HG02642 (cell line): ENCODE data around the gene SLC6A18.
"Not testable (repeated sequence)": the region's sequence is repeated elsewhere in the genome, so short reads cannot be mapped to it uniquely, and the experiment has no call there.

Source experiments
- ATAC-seq: cut with Tn5 transposase; IDR thresholded peaks from one replicate; pipeline ENCODE4 v1.9.1; 2021; ENCODE audit warnings: mild to moderate bottlenecking; ENCODE audit not compliant: unreplicated experiment, poor library complexity

SLC6A18 gene

GRCh38 chr5:1283729-1284041 lies 58.5 kb downstream of the SLC6A18 start:
- ATAC-seq = not testable (repeated sequence)

- not testable (repeated sequence) for ATAC-seq
Measured at GRCh38 chr5:1284336-1284970, 59.3 kb downstream of the SLC6A18 start.

GRCh38 chr5:1285141-1285540 lies 60.0 kb downstream of the SLC6A18 start:
- ATAC-seq = no peak

- ATAC-seq = no peak
Measured at GRCh38 chr5:1285883-1286291, 60.7 kb downstream of the SLC6A18 start.

- ATAC-seq = no peak
Measured at GRCh38 chr5:1288439-1289335, 63.5 kb downstream of the SLC6A18 start.

- ATAC-seq = not testable (repeated sequence)
Measured at GRCh38 chr5:1289559-1289958, 64.4 kb downstream of the SLC6A18 start.

GRCh38 chr5:1290956-1291355 lies 65.8 kb downstream of the SLC6A18 start:
- ATAC-seq = not testable (repeated sequence)

GRCh38 chr5:1291611-1292080 lies 66.5 kb downstream of the SLC6A18 start:
- no peak for ATAC-seq

GRCh38 chr5:1292139-1292538 lies 67.0 kb downstream of the SLC6A18 start:
- no peak for ATAC-seq

- ATAC-seq = no peak
Measured at GRCh38 chr5:1292846-1293415, 67.8 kb downstream of the SLC6A18 start.

GRCh38 chr5:1293416-1294205 lies 68.4 kb downstream of the SLC6A18 start:
- ATAC-seq = no peak

- ATAC-seq = no peak
Measured at GRCh38 chr5:1294206-1294834, 69.1 kb downstream of the SLC6A18 start.

GRCh38 chr5:1294835-1295649 lies 69.9 kb downstream of the SLC6A18 start, which contains the start of gene TERT:
TSS of gene TERT (minus strand) at chr5:1295068. CDS start at chr5:1294989, 79 bp downstream.
- no peak for ATAC-seq

GRCh38 chr5:1295650-1296037 lies 70.5 kb downstream of the SLC6A18 start:
- no peak for ATAC-seq
